ENCODE results near the gene THRA.

DNA sequence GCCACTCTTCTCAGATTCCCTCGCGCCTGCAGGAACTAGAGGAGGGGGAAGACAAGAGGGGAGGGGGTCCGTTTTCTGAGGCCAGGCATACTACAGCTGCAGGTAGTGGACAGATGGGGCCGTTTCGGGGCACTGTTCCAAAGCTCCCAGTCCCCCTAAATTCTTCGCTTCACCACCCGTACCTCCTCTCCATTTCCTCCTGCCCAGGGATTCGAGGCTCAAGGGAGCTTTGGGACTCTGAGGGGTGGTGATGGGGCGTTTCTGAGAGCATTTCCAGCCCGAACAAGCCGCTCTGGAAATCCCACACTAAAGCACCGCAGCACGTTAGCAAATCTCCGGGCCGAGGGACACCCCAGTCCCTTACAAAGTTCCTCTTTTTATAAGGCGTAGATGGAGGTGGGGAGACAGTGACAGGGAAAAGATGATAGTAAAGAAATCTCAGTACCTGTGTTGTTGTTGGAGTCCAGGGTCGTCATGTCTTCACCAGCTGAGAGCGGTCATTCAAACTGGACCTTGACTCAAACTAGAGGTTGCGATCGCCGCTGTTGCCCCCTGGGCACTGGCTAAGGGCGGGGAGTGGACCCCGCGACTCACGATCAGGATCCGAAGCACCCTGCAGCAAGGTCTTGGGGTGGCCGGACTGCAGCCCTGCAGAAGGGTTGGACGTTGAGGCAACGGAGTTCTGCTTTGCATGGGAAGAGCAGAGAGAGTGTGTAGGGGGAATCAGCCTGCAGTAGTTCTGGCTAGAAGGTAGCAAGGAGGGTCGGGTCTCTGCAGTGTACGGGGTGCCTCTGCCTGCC is 37.1 kb downstream of the THRA start:
- TF ChIP-seq, protein P1, sequence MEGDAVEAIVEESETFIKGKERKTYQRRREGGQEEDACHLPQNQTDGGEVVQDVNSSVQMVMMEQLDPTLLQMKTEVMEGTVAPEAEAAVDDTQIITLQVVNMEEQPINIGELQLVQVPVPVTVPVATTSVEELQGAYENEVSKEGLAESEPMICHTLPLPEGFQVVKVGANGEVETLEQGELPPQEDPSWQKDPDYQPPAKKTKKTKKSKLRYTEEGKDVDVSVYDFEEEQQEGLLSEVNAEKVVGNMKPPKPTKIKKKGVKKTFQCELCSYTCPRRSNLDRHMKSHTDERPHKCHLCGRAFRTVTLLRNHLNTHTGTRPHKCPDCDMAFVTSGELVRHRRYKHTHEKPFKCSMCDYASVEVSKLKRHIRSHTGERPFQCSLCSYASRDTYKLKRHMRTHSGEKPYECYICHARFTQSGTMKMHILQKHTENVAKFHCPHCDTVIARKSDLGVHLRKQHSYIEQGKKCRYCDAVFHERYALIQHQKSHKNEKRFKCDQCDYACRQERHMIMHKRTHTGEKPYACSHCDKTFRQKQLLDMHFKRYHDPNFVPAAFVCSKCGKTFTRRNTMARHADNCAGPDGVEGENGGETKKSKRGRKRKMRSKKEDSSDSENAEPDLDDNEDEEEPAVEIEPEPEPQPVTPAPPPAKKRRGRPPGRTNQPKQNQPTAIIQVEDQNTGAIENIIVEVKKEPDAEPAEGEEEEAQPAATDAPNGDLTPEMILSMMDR (IDR thresholded peaks at IDR 0.05; ENCODE audit: low read depth, low read length, poor library complexity, severe bottlenecking), result no peak
- no peak for TF ChIP-seq EZH2phosphoT487 (IDR thresholded peaks at IDR 0.05; ENCODE audit: borderline replicate concordance, low read length)

Measured in DOHH2 (cell line).